MM.1S (cell line): ENCODE data around the gene PRDM11.

Source experiments
- DNase-seq: peaks from one replicate; pipeline ENCODE4 v3.0.0-alpha.2; 2015
- H2AFZ ChIP-seq: fragments of 300-600 bp; sonication (generic); 2 replicates; pipeline ENCODE4 v1.6.0; 2016; ENCODE audit warnings: antibody characterized with exemption, low read length
- H3F3A ChIP-seq: fragments of 300-600 bp; sonication (generic); 2 replicates; pipeline ENCODE4 v1.6.1; 2016; ENCODE audit warnings: mild to moderate bottlenecking, antibody characterized with exemption, low read length, moderate library complexity, mixed read lengths; ENCODE audit not compliant: insufficient read depth
- H3K27ac ChIP-seq: fragments of 300-600 bp; sonication (generic); 2 replicates; pipeline ENCODE4 v1.5.1; 2016; ENCODE audit warnings: mild to moderate bottlenecking, low read length
- H3K27me3 ChIP-seq: fragments of 300-600 bp; sonication (generic); replicated peaks from 2 replicates; pipeline ENCODE4 v1.6.0; 2016; ENCODE audit warnings: low read length; ENCODE audit not compliant: insufficient read depth
- H3K36me3 ChIP-seq: fragments of 300-600 bp; sonication (generic); replicated peaks from 2 replicates; pipeline ENCODE4 v1.6.1; 2016; ENCODE audit warnings: mild to moderate bottlenecking, low read length, mixed read lengths; ENCODE audit not compliant: insufficient read depth
- H3K4me1 ChIP-seq: fragments of 300-600 bp; sonication (generic); 2 replicates; pipeline ENCODE4 v1.6.1; 2016; ENCODE audit warnings: low read length, mixed read lengths
- H3K4me2 ChIP-seq: fragments of 300-600 bp; sonication (generic); 2 replicates; pipeline ENCODE4 v1.6.0; 2016; ENCODE audit warnings: low read depth, low read length
- H3K4me3 ChIP-seq: fragments of 300-600 bp; sonication (generic); 2 replicates; pipeline ENCODE4 v1.5.1; 2016; ENCODE audit warnings: low read length, mixed read lengths
- H3K79me2 ChIP-seq: fragments of 300-600 bp; sonication (generic); 2 replicates; pipeline ENCODE4 v1.6.1; 2016; ENCODE audit warnings: mixed run types, low read length, mixed read lengths
- H3K9ac ChIP-seq: fragments of 300-600 bp; sonication (generic); 2 replicates; pipeline ENCODE4 v1.6.1; 2016; ENCODE audit warnings: low read length, mixed read lengths
- H3K9me2 ChIP-seq: fragments of 300-600 bp; sonication (generic); replicated peaks from 2 replicates; pipeline ENCODE4 v1.6.1; 2016; ENCODE audit warnings: mild to moderate bottlenecking, low read length, mixed read lengths; ENCODE audit not compliant: insufficient read depth
- H3K9me3 ChIP-seq: fragments of 300-600 bp; sonication (generic); replicated peaks from 2 replicates; pipeline ENCODE4 v1.6.1; 2016; ENCODE audit warnings: mild to moderate bottlenecking, low read length, mixed read lengths; ENCODE audit not compliant: insufficient read depth
- H4K20me1 ChIP-seq: fragments of 300-600 bp; sonication (generic); 2 replicates; pipeline ENCODE4 v1.6.1; 2016; ENCODE audit warnings: mild to moderate bottlenecking, low read length, moderate library complexity, mixed read lengths; ENCODE audit not compliant: insufficient read depth
- CTCF ChIP-seq: fragments of 300-600 bp; sonication (generic); IDR thresholded peaks from 2 replicates; pipeline ENCODE4 v1.5.1; 2016; ENCODE audit warnings: antibody characterized with exemption, low read length, mixed read lengths
- EZH2 ChIP-seq: fragments of 300-600 bp; sonication (generic); optimal IDR thresholded peaks from 2 replicates; pipeline ENCODE3; 2017; ENCODE audit warnings: low read depth, mild to moderate bottlenecking, antibody characterized with exemption, low read length, mixed read lengths
- EZH2phosphoT487 ChIP-seq: fragments of 300-600 bp; sonication (generic); IDR thresholded peaks from 2 replicates; pipeline ENCODE4 v1.6.1; 2018; ENCODE audit warnings: antibody characterized with exemption, low read length

PRDM11 gene

DNA sequence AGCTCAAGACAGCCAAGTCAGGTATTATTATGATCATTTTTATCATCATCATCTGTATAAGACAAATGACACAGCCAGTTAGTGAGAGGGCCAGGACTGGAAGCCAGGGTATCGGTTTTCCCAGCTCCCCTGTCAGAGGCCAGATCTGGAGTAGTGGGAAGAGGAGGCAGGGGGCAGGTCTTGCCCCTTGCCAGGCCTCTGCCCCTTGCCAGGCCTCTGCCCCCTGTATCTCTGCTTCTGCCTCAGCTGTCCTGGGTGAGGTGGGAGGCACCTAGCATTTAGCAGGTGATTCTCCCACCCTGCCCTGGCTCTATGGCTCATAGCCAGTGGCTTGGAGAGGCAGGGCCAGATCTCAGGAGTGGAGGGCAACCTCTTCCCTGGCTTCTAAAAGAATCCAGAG, 67.3 kb downstream of the PRDM11 start:
- Histone ChIP-seq H3K9me2 (no peaks in the 10 kb centered on the region), H3F3A (no peaks in the 10 kb centered on the region), H3K9me3 (no peaks in the 10 kb centered on the region), H3K4me2 (no peak overlapping the region), H3K27me3 (no peaks in the 10 kb centered on the region), H4K20me1 (no peaks in the 10 kb centered on the region), H3K79me2 (no peaks in the 10 kb centered on the region), H2AFZ (no peak overlapping the region), H3K27ac (no peak overlapping the region), H3K36me3 (no peaks in the 10 kb centered on the region), H3K4me1 (peaks cover 8% of the 10 kb centered on the region; the same call in 1 of the 2 replicates), H3K4me3 (no peak overlapping the region), H3K9ac (no peak overlapping the region)
- no peak for DNase-seq
- TF ChIP-seq EZH2phosphoT487 = no peak
- no peak for TF ChIP-seq EZH2
- no peak for TF ChIP-seq CTCF

GRCh38 chr11:45215098-45215865, 68.8 kb downstream of the PRDM11 start:
- no peaks in the 10 kb centered on the region for H3K27me3 ChIP-seq
- no peak for DNase-seq
- no peak overlapping the region for H3K4me2 ChIP-seq
- no peak overlapping the region for H3K9ac ChIP-seq
- H3K9me2 ChIP-seq = no peaks in the 10 kb centered on the region
- H3K36me3 ChIP-seq = no peaks in the 10 kb centered on the region
- H4K20me1 ChIP-seq = no peaks in the 10 kb centered on the region
- peaks cover 8% of the 10 kb centered on the region; the same call in 1 of the 2 replicates for H3K4me1 ChIP-seq
- H3K79me2 ChIP-seq = no peaks in the 10 kb centered on the region
- no peak overlapping the region for H2AFZ ChIP-seq
- no peak overlapping the region for H3K4me3 ChIP-seq
- H3K27ac ChIP-seq = no peak overlapping the region
- H3K9me3 ChIP-seq = no peaks in the 10 kb centered on the region
- TF ChIP-seq EZH2phosphoT487 (no peak), EZH2 (no peak), CTCF (no peak)
- H3F3A ChIP-seq = no peaks in the 10 kb centered on the region

DNA sequence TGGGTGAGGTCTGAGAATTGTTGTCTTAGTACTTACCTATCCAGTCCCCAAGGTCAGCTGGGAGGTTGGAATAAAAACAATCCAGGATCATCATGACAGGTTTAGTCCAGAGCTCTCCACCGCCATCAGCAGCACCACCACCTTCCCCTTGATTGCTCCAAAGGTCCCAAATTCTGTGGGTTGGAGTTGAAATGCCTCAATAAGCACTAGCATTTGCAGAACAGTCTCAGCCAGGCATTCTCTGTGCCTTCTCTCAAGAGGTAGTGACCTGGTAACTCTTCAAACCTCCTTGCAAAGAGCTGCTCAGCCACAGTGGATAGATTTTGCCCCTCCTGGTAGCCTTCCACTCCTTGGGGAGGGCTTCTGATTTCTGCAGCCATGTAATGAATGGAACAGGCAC, 69.6 kb downstream of the PRDM11 start:
- H3K9ac ChIP-seq = no peak overlapping the region
- no peak overlapping the region for H3K27ac ChIP-seq
- H3K9me2 ChIP-seq = no peaks in the 10 kb centered on the region
- no peak overlapping the region for H3K4me2 ChIP-seq
- no peaks in the 10 kb centered on the region for H3K79me2 ChIP-seq
- H3K9me3 ChIP-seq = no peaks in the 10 kb centered on the region
- H3K27me3 ChIP-seq = no peaks in the 10 kb centered on the region
- H2AFZ ChIP-seq = no peak overlapping the region
- TF ChIP-seq EZH2 (no peak), CTCF (no peak), EZH2phosphoT487 (no peak)
- DNase-seq = no peak
- H3F3A ChIP-seq = no peaks in the 10 kb centered on the region
- no peaks in the 10 kb centered on the region for H3K36me3 ChIP-seq
- H4K20me1 ChIP-seq = no peaks in the 10 kb centered on the region
- H3K4me1 ChIP-seq = peaks cover 8% of the 10 kb centered on the region; the same call in 1 of the 2 replicates
- H3K4me3 ChIP-seq = no peak overlapping the region
